ENCODE data around the gene SLC36A1.
A peak's percentile ranks its signal among the peaks of the same experiment; 100 is the strongest.
"Not testable (repeated sequence)": the region's sequence is repeated elsewhere in the genome, so short reads cannot be mapped to it uniquely, and the experiment has no call there.

SLC36A1 gene

DNA sequence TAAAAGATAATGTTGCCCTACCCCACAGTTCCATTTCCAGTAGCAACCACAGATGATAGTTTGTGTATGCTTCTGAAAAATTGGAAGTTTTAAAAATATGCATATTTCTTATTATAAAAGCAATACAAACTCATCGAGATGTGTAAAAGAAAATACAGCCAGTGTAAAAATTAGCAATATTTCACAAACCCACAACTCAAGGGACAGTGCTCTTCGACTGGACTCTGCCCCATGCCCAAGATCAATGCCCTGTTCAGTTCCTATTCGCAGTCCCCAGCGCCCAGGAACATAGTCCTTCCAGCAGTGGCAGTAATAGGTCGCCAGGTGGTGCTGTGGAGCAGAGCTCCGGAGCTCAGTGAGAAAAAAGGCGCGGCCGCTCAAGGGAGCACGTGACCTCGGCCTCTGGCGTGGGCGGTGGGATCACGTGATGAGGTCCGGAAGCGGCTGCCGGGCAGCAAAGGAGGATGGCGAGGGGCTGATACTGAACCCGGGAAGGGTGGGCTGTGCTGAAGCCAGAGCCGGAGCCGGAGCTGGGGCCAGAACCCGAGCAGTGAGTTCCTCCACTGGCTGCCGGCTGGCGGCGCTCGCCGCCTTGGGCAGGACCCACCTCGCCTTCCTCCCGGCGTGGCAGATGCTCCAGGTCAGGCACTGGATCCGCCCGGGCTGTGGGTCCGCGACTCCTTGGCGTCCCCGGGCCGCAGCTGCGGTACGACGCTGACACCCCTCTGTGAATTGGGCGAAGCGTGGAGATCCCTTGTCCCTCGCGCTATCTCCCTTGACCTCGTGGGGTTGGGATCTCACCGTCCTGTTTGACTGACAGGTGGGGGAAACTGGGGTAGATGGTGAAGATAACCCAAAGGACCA is at the start of gene SLC36A1:
TSS of gene SLC36A1 (plus strand) at position 430 of the 864 bp plus-strand sequence. CDS start 11,190 bp downstream, outside the sequence.
- DNase-seq (ENCODE audit: low read depth), result peak; percentile 92

DNA sequence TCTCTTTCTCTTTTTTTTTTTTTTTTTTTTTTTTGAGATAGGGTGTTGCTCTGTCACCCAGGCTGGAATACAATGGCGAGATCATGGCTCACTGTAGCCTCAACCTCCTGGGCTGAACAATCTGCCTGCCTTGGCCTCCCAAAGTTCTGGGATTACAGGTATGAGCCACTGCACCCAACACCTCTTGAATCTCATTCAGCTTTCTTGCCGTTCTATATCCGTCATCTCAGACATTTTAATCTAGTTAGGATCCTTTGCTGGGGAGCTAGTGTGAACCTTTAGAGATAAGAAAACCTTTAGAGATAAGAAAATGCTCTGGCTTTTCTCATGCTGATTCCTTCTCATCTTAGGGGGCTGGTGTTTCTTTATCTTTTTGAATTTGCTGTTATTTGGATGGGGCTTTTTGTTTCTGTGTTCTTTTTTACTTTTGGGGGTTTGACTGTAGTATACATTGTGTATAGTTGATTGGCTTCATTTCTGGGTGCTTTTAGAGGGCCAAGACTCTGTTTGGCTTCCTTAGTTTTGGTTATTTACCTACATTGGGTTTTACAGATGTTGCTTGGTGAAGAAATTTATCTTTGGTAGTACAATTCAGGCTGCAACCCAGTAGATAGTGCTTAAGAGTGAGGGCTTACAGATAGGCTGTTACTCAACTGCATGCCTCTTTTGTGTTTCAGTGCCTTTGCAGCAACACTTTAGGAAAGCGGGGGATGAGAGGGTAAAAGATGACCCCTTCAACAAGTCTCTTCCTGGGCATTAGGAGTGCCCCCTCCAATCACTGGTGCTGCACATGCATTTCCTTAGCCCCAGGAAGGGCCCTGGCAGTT is 41.9 kb upstream of the SLC36A1 start:
- DNase-seq (ENCODE audit: low read depth), result no peak

DNA sequence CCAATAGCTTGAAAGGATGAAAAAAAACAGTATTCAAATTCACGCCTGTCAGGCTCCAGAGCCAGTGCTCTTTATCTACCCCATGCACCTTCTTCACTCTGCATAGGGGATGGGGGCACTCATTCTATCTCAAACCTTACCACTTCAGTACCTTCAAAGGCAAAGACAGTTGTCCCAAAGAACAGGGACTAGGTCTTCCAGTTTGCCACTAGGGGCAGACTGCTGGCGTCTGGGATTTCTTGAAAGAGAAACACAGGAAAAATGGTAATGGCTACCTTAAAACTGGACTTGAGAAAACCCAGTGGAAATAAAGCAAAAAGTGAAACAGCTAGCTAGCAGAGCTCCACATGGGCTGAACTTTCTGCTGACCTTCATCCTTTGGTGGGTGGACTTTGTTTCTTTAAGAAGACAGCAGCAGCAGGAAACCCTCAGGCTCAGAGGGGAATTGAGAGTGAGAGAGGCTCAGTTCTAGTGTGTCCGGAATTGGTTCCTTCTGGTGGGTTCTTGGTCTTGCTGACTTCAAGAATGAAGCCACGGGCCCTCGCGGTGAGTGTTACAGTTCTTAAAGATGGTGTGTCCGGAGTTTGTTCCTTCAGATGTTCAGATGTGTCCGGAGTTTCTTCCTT is 41.0 kb upstream of the SLC36A1 start:
- DNase-seq (ENCODE audit: low read depth), result no peak

DNA sequence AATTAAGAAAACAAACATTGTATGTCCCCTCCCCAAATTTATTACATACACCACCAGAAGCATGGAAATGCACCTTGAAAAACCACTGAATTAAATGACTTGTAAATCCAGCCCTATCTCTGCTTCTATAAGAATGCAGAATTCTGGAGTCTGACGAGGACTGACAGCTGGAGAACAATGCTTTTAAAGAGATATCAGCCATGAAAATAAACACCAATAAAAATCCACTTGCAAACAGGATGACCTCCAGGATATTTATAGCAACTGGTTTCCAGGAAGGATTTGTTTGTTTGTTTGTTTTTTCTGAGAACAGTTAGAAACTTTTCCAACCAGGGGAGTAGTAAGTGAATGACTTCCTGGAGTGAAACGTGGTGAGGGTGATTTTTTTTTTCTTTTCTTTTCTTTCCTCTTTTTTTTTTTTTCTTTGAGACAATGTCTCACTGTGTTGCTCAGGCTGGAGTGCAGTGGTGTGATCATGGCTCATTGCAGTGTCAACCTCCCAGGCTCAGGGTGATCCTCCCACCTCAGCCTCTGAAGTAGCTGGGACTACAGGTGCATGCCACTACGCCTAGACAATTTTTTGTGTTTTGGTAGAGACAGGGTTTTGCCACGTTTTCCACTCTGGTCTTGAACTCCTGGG is 38.7 kb upstream of the SLC36A1 start:
- no peak for DNase-seq (ENCODE audit: low read depth)

DNA sequence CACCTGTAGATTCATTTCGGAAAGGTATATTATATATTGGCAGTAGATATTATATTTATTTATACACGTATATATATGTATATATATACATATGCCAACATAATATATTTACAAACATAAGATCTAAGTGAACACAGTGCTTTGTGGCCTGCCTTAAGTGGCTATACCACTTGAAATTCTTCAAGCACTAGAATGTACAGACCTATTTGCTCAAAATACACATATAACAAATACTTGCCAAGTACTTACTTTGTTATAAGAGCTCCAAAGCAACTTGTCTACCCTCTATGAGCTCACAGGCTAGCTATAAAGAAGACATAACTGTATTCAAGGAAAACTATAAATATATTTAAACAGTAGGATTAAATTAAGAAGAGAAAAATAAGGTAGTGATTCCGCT is 33.6 kb upstream of the SLC36A1 start:
- DNase-seq (ENCODE audit: low read depth), result no peak

DNA sequence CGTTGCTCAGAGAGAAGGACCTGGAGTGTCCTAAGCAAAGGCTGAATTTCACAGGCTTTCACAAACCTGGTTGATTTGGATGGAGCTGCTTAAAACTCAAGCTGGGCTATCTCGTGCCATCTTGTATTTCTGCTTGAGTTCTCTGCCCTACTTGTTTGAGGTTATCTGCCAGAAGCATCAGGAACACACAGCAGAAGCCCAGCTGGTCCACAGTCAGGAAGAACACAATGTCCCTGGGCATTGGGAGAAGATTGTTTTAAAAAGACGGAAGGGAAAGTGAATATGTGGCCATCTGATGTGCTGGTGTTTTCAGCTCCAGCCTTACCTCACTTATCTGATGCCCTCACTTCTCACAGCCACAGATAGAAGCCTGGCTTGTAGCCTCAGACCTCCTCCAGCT is 32.9 kb upstream of the SLC36A1 start:
- no peak for DNase-seq (ENCODE audit: low read depth)

DNA sequence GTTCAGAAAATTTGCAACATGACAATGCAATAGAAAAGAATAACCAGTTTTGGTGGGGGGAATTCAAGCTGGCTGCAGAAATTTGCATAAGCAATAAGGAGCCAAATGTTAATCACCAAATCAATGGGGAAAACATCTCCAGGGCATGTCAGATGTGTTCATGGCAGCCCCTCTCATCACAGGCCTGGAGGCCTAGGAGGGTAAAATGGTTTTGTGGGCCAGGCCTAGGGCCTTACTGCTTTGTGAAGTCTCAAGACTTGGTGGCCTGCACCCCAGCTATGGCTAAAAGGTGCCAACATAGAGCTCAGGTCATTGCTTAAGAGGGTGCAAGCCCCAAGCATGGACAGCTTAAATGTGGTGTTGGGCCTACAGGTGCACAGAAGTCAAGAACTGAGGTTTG is 29.7 kb upstream of the SLC36A1 start:
- DNase-seq (ENCODE audit: low read depth), result no peak

DNA sequence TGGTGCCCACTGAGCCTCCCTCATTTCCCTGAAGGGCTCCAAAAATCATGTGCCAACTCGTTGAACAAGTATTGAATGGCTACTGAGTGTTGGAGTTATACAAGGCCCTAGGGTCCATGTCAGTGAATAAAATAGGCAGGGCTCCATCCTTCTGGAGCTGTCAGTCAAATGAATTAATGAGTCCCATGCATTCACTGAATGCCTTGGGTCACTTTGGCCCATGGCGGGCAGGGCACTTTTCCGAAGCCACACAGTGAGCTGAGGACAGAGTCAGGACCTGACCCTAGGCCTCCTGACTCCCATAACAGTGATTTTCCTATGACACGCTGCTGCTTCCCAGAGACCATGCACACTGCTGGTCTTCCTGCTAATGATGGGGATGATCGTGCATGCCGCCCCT is 27.3 kb upstream of the SLC36A1 start:
- DNase-seq (ENCODE audit: low read depth), result no peak

DNA sequence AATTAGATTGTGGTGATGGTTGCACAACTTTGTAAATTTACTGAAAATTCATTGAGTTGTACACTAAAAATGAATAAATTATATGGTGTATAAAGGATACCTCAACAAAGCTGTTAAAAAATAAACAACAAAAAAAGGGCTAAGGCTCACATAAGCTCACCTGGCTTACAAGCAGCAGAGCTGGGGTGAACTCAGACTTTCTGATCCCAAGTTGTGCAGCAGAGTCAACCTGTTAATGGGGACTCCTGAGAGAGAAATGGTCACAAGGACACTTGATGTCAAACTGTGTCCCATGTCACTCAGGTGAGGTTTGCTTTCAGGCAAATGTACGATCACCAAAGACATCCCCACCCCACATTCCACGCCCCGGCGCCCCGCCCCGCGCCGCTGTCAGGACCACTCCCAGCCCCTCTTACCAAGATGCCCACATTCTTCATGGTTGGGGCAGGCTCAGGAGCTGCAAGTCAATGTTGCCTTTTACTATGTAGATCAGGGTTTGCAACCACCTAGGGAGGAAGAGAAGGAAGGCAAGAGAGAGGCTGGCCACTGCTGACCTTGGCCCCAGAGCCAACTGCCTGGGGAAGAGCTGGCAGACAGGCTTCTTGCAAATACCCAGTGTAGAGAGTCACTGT is 22.4 kb upstream of the SLC36A1 start:
- no peak for DNase-seq (ENCODE audit: low read depth)

DNA sequence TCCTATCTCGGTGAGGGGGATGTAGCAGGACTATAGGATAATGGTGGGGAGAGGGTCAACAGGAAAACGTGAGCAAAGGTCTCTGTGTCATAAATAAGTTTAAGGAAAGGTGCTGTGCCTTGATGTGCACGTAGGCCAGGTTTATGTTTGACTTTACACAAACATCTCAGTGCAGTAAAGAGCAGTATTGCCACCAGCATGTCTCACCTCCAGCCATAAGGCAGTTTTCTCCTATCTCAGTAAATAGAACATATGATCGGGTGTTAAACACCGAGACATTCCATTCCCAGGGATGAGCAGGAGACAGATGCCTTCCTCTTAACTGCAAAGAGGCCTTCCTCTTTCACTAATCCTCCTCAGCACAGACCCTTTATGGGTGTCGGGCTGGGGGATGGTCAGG is 21.1 kb upstream of the SLC36A1 start:
- DNase-seq (ENCODE audit: low read depth), result not testable (repeated sequence)

DNA sequence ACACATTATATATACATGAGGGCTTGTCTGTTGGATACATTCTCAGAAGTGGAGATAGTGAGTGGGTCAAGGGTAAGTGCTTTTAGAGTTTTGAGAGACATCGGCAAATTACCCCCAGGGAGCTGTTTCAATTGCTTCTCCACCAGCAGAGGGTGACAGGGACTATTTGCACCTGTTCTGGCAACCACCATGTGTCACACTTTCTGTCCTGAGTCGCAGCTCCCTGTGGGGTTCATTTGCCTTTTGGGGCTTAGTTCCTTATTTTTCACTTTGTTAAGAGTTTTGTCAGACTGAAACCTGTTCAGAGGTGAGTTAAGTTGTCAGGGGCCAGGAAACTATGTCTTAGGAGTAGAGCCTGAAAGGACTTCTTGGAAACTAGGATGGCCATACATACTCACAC is 20.1 kb upstream of the SLC36A1 start:
- no peak for DNase-seq (ENCODE audit: low read depth)

DNA sequence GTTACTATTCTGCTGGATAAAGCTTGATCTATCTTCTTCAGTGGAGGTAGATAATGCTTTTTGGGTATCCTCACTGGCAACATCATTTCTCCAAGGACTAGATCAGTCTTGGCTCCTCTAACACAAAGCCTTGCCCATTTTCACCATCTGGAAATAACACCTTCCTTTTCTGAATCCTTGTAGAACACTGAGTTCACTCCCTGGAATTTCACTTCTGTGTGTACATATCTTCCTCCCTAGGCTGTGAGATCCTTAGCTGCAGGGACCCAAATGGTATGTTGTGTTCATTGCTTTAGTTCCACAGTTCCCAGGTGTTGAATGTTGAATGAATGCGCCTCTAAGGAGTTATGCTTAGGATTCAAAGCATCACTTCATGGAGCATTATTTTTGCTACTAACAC is 16.7 kb upstream of the SLC36A1 start:
- no peak for DNase-seq (ENCODE audit: low read depth)

DNA sequence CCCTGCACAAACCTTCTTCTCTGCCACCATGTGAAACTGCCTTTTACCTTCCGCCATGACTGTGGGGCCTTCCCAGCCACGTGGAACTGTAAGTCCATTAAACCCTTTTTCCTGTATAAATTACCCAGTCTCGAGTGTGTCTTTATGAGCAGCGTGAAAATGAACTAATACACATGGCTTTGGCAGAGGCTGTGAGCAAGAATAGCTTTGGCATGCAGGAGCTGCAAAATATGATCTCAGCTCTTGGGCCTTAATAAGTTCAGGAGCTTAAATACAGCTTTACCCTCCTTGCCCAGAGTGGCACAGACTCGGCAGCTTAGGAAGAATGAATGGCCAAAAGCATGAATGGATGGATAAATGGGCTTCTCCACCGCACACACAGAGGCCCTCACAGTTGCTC is 15.7 kb upstream of the SLC36A1 start:
- DNase-seq (ENCODE audit: low read depth), result no peak

DNA sequence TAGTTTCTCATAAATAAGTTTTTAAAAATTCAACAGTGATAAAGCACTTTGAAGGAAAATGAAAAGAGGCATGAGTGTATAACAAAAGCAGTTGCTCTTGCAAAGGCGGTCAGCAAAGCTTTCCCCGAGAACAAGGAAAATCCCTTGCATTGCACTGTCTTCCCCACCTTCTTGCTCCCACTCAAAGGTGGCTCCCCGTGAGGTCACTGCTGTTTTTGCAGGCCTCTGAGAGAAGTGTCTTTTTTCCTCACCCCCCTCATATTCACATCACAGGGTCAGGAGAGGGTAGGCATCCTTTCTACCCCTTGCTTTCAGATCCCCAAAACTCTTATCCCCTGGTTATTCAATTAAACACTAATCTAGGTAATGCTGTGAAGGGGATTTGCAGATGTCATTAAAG is 15.2 kb upstream of the SLC36A1 start:
- DNase-seq (ENCODE audit: low read depth), result no peak

DNA sequence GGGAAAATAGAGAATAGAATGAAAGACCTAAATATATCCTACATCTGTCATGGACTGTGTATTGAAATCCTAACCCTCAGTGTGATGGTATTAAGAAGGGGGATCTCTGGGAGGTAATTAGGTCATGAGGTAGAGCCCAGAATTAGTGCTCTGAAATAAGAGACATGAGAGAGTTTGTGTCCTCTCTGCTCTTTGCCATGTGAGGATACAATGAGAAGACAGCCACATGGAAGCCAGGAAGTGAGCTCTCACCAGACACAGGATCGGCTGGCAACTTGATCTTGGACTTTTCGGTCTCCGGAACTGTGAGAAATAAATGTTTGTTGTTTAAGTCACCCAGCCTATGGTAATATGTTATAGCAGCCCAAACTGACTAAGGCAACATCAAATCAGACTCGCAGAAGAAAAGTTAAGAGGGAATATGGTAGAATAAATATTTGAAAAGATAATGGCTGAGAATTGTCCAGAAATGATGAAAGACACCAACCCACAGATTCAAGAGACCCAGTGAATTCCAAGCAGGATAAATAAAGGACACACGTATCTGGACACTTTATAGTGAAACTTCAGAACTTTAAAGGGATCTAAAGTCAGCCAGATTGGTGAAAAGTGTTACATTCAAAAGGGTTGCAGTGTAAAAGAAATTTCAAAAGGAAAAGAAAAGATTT is 12.7 kb upstream of the SLC36A1 start:
- no peak for DNase-seq (ENCODE audit: low read depth)

DNA sequence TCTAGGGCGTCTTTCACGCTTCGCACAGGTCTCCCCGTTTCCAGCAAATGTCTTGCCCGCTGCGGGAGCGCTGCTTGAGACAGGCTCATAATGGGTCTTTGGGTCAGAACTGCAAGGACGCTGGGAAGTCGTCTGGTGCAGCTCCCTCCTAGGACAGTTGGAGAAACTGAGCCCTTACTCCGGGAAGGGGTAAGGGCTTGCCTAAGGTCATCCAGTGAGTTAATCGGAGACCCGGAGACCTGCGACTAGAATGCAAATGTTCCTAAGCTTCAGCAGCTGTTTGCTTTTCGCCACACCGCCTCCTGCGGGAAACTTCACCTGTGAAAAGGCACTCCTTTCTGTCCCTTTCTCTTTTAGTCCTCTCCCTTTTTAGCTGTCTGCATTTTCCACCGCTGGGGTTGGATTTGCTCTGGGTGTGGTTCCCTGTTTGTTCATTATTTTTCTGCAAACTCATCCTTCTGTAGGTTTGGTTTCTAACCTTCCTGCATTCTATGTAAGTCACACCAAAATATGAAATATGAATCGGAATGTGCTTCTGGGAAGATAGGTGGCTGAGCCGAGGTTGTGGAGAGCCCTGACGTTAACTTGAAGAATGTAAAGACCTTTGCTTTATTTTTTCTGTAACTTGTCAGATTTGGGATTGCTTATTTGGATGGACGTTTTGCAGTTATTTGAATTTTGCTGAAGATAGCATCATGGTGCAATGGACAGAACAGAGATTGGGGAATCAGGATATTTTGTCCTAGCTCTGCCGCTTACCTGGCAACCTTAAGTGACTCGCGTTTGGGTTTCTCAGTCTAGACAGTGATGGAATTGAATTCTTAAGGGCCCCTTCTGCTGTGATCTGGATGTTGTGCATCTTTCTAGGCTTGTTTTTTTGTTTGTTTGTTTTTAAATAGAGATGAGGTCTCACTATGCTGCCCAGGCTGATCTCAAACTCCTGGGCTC is 909 bp downstream of the SLC36A1 start:
- DNase-seq (ENCODE audit: low read depth), result no peak

DNA sequence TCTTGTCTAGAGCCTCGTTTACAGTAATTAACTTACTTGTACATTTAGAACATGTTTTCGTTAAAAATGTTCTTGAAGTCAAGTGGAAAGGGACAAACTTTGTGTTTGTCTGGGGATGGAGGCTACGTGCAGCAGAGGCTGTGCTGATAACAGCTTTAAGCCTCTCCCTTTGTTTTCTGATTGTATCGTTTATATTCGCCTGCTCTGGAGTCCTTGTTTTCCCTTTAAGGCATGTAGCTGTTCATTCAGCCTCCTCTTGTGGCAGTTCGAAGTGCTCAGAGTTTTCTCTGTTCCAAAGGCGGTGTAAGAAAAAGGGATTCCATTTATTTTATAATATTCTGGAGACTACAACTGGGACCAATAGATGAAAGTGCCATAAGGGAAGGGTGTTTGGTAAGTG is 1.9 kb downstream of the SLC36A1 start:
- DNase-seq (ENCODE audit: low read depth), result no peak

DNA sequence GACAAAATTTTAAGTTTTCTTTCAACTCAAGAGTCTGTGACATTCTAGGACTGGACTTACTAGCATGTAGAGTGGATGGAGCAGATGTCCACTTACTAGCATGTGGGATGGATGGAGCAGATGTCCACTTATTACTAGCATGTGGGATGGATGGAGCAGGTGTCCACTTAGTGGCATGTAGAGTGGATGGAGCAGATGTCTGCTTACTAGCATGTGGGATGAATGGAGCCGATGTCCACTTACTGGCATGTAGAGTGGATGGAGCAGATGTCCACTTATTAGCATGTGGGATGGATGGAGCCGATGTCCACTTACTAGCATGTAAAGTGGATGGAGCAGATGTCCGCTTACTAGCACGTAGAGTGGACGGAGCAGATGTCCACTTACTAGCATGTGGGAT is 2.4 kb downstream of the SLC36A1 start:
- DNase-seq (ENCODE audit: low read depth), result no peak

DNA sequence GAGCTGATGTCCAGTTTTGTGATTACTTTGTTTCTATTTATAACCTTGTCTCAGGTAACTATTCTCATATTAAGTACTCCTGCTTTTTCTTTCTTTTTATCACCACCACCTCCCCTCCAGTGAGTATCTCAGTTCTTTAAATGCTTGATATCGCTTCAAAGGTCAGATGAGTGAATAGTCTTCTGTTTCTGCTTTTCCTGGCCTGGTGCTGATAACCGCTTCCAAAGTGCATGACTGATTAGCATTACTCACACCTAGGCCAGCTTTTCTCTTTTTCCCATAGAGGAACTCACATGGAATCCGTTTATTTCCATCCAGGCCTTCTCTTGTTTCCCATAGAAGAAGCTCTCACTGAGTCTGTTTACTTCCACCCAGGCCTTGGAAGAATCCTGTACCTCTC is 3.2 kb downstream of the SLC36A1 start:
- DNase-seq (ENCODE audit: low read depth), result no peak

Data from activated gamma-delta T cell treated with anti-CD3 and anti-CD28 coated beads, Interleukin-2, amount 50 U/mL, for 16 hours (primary cell).